Breast epithelium (tissue), 4 donors: ENCODE measurements around the gene ABCC12. TPM values are rescaled to one million over a fixed set of nuclear protein-coding genes. Genes with fewer than 3 reads are reported as not detected.

Experiments used
- DNase-seq, 2 donors: peaks; one replicate each; pipeline ENCODE4 v3.0.0-alpha.2; 2019; ENCODE audit warnings: low spot score in 2 of 2
- H3K27ac ChIP-seq, 2 donors: fragments of 200-600 bp; sonication (generic) in 1 of 2; one replicate each; pipeline ENCODE4 v1.5.1; 2016 to 2019; ENCODE audit warnings: mild to moderate bottlenecking in 1 of 2
- H3K27me3 ChIP-seq, 2 donors: fragments of 200-600 bp; sonication (generic) in 1 of 2; one replicate each; pipeline versions ENCODE4 v1.5.1 to v1.6.0; 2017 to 2019; ENCODE audit warnings: control low read depth in 1 of 2, mild to moderate bottlenecking in 1 of 2
- H3K36me3 ChIP-seq: fragments of 200-600 bp; one replicate; pipeline ENCODE4 v1.5.1; 2019
- H3K4me1 ChIP-seq, 2 donors: fragments of 200-600 bp; sonication (generic); one replicate each; pipeline ENCODE4 v1.5.1; 2016 to 2019; ENCODE audit warnings: control low read depth in 1 of 2
- H3K4me3 ChIP-seq, 3 donors: fragments of 200-600 bp; sonication (generic); 1 replicate in 2 of 3; 2 replicates in 1 of 3; pipeline ENCODE4 v1.5.1; 2016 to 2019; ENCODE audit warnings: mild to moderate bottlenecking in 3 of 3, moderate library complexity in 2 of 3
- H3K9me3 ChIP-seq, 2 donors: fragments of 200-600 bp; sonication (generic) in 1 of 2; one replicate each; pipeline ENCODE4 v1.5.1; 2016 to 2019; ENCODE audit warnings: control low read depth in 1 of 2
- CTCF ChIP-seq, 3 donors: fragments of 450-650 bp; IDR thresholded peaks; one replicate each; pipeline ENCODE4 v1.5.1; 2016 to 2017; ENCODE audit warnings: antibody characterized with exemption in 3 of 3, mild to moderate bottlenecking in 3 of 3, moderate library complexity in 3 of 3
- POLR2A ChIP-seq: fragments of 450-650 bp; IDR thresholded peaks from one replicate; pipeline ENCODE4 v1.6.1; 2016; ENCODE audit warnings: antibody characterized with exemption, mild to moderate bottlenecking, moderate library complexity
- POLR2AphosphoS5 ChIP-seq, 3 donors: sonication (generic); formaldehyde crosslinking; IDR thresholded peaks; one replicate each; pipeline ENCODE4 v1.6.1; 2017; ENCODE audit warnings: antibody characterized with exemption in 3 of 3
- intact Hi-C: fragments of 100-400 bp; cut with DNase I; formaldehyde crosslinking; loops from one replicate; pipeline ENCODE4 v1.15.1; 2023; ENCODE audit warnings: low total_unique reads
- total RNA-seq, 3 donors: library from RNA; depleted of rRNA; stranded (reverse); fragments of >200 nt; gene quantifications; one replicate each; pipeline ENCODE4 v1.1.0, GENCODE V29; 2016

Gene ABCC12
- total RNA-seq, 3 donors from 2014 or later: 0.15 to 1.6 TPM; not detected in 1

- Histone ChIP-seq H3K4me1 (no peaks in the 10 kb centered on the region), H3K27ac (no peak overlapping the region), H3K9me3 (no peaks in the 10 kb centered on the region), H3K27me3 (no peaks in the 10 kb centered on the region), H3K4me3 (no peak overlapping the region), H3K36me3 (no peaks in the 10 kb centered on the region)
- DNase-seq: no peak
- intact Hi-C loops: no loop called here
- TF ChIP-seq CTCF (IDR thresholded peaks at IDR 0.05): no peak
- TF ChIP-seq POLR2A: no peak
- no peak for TF ChIP-seq POLR2AphosphoS5 (IDR thresholded peaks at IDR 0.05)
Observed at GRCh38 chr16:48132696-48133095, 23.1 kb downstream of the ABCC12 start.

DNA sequence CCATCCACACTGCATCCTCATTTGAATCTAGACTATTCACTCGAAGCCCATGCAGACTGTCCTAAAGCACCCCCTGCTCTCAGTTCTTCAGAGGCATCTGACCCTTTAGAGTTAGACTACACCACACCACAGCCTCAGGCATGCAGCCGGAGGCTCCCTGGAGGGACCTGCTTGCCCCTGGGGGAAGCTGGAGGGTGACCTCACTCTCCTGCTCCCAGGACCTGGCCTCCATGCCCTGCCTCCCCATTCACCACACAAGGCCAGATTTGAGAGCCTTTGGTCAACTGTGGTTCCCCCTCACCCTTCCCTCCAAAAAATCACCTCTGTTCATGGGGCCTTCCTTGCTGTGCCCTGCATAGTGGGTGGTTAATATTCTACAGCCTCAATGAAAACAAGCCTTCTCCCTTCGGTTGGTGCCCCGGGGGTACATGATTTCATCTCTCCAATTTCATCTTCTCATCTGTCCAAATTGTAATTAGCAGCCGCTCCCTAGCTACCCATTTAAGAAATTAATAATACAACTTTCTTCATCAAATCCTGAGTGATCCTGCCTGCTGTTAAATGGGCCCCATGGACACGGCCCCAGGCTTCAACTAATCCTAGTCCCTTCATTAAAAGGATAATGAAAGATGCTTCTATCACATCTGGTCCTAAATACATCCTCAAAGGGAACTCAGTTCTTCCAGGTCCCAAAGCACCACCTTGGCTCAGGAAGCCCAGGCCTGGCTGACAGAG is 24.4 kb downstream of the ABCC12 start:
- Histone ChIP-seq H3K4me3 (no peak overlapping the region), H3K9me3 (no peaks in the 10 kb centered on the region), H3K27ac (no peak overlapping the region), H3K4me1 (no peaks in the 10 kb centered on the region), H3K27me3 (no peaks in the 10 kb centered on the region), H3K36me3 (no peaks in the 10 kb centered on the region)
- intact Hi-C loops: no loop called here
- no peak for TF ChIP-seq POLR2AphosphoS5 (IDR thresholded peaks at IDR 0.05)
- no peak for DNase-seq

DNA sequence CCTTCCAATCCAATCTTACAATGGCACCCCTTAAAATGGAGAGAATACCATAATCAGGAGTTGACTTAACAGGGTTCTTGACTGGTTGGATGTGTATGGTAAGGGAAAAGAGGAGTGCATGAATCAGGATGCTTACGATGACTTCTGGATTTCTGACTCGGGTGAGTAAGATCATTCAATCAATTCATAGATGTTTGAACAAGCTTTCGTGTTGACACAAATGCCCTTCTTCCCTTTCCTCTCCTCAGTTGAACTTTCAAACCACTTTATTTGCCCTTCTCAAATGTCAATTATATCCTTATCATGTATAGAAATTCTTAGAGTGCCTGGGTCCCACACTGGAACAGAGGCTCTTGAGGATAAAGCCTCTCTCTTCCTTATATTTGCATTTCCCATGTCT is 25.9 kb downstream of the ABCC12 start:
- Histone ChIP-seq H3K4me1 (no peaks in the 10 kb centered on the region), H3K9me3 (no peaks in the 10 kb centered on the region), H3K27me3 (no peaks in the 10 kb centered on the region), H3K36me3 (no peaks in the 10 kb centered on the region), H3K4me3 (no peak overlapping the region), H3K27ac (no peak overlapping the region)
- intact Hi-C loops: no loop called here
- DNase-seq: no peak
- TF ChIP-seq POLR2A: no peak
- no peak for TF ChIP-seq POLR2AphosphoS5 (IDR thresholded peaks at IDR 0.05)
- no peak for TF ChIP-seq CTCF (IDR thresholded peaks at IDR 0.05)

DNA sequence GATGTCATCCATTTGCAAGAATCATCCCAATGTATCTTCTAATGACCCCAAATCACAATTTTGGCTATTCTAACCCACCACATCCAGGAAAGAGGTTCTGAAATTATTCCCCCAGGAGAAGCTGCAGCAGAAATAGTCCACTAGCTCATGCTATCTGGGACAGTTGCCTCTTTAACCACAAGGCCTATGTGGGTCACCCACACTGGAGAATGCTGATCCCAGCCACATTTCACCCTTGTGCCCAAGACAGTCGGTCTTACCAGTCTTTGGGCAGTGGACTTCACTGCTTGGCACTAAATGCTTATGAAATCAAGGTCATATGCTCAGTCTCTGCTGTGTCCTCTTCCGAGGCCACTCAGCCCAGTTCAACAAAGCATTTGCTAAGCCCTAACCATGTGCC is 27.0 kb downstream of the ABCC12 start:
- no peak for TF ChIP-seq POLR2AphosphoS5 (IDR thresholded peaks at IDR 0.05)
- TF ChIP-seq CTCF (IDR thresholded peaks at IDR 0.05): no peak
- intact Hi-C loops: no loop called here
- no peaks in the 10 kb centered on the region for H3K9me3 ChIP-seq

GRCh38 chr16:48126801-48127644 is 28.8 kb downstream of the ABCC12 start:
- no peaks in the 10 kb centered on the region for H3K27me3 ChIP-seq
- H3K27ac ChIP-seq: no peak overlapping the region
- H3K4me1 ChIP-seq: no peaks in the 10 kb centered on the region
- H3K36me3 ChIP-seq: no peaks in the 10 kb centered on the region
- H3K9me3 ChIP-seq: no peaks in the 10 kb centered on the region
- TF ChIP-seq POLR2AphosphoS5 (IDR thresholded peaks at IDR 0.05): no peak
- no peak for TF ChIP-seq CTCF (IDR thresholded peaks at IDR 0.05)
- TF ChIP-seq POLR2A: no peak
- no peak overlapping the region for H3K4me3 ChIP-seq
- intact Hi-C loops: no loop called here
- no peak for DNase-seq

More for the DNA sequence above, 27.0 kb downstream of the ABCC12 start:
- Histone ChIP-seq H3K4me3 (no peak overlapping the region), H3K27ac (no peak overlapping the region), H3K36me3 (no peaks in the 10 kb centered on the region), H3K4me1 (no peaks in the 10 kb centered on the region), H3K27me3 (no peaks in the 10 kb centered on the region)
- no peak for DNase-seq
